Measurements from ENCODE around the gene BEND4.
A peak's percentile ranks its signal among the peaks of the same experiment; 100 is the strongest.

The BEND4 gene

GRCh38 chr4:42144028-42144427 lies 8.4 kb downstream of the BEND4 start:
- H3K4me3 ChIP-seq (ENCODE audit: low read depth, low read length) = no peak overlapping the region
- TF ChIP-seq MAX (IDR thresholded peaks at IDR 0.05; ENCODE audit: low read depth, low read length) = no peak
- TF ChIP-seq POLR2A (IDR thresholded peaks at IDR 0.05; ENCODE audit: extremely low read depth, insufficient read length) = no peak
- no peak for TF ChIP-seq CTCF (IDR thresholded peaks at IDR 0.05; ENCODE audit: low read depth, low read length)
- TF ChIP-seq MYC (IDR thresholded peaks at IDR 0.05; ENCODE audit: low read depth, low read length) = no peak
- peak; percentile 21 for DNase-seq (ENCODE audit: low read depth)

GRCh38 chr4:42142591-42142990 lies 9.9 kb downstream of the BEND4 start:
- no peak for DNase-seq (ENCODE audit: low read depth)
- H3K4me3 ChIP-seq (ENCODE audit: low read depth, low read length) = no peak overlapping the region
- no peak for TF ChIP-seq MAX (IDR thresholded peaks at IDR 0.05; ENCODE audit: low read depth, low read length)
- no peak for TF ChIP-seq CTCF (IDR thresholded peaks at IDR 0.05; ENCODE audit: low read depth, low read length)
- TF ChIP-seq POLR2A (IDR thresholded peaks at IDR 0.05; ENCODE audit: extremely low read depth, insufficient read length) = no peak
- TF ChIP-seq MYC (IDR thresholded peaks at IDR 0.05; ENCODE audit: low read depth, low read length) = no peak

GRCh38 chr4:42136371-42136770 lies 16.1 kb downstream of the BEND4 start:
- H3K4me3 ChIP-seq (ENCODE audit: low read depth, low read length) = no peak overlapping the region
- TF ChIP-seq MYC (IDR thresholded peaks at IDR 0.05; ENCODE audit: low read depth, low read length) (no peak), POLR2A (IDR thresholded peaks at IDR 0.05; ENCODE audit: extremely low read depth, insufficient read length) (no peak), CTCF (IDR thresholded peaks at IDR 0.05; ENCODE audit: low read depth, low read length) (no peak), MAX (IDR thresholded peaks at IDR 0.05; ENCODE audit: low read depth, low read length) (no peak)
- DNase-seq (ENCODE audit: low read depth) = no peak

GRCh38 chr4:42133006-42133405 lies 19.4 kb downstream of the BEND4 start:
- H3K4me3 ChIP-seq (ENCODE audit: low read depth, low read length) = no peak overlapping the region
- no peak for DNase-seq (ENCODE audit: low read depth)
- TF ChIP-seq POLR2A (IDR thresholded peaks at IDR 0.05; ENCODE audit: extremely low read depth, insufficient read length) = no peak
- no peak for TF ChIP-seq MYC (IDR thresholded peaks at IDR 0.05; ENCODE audit: low read depth, low read length)
- no peak for TF ChIP-seq MAX (IDR thresholded peaks at IDR 0.05; ENCODE audit: low read depth, low read length)
- no peak for TF ChIP-seq CTCF (IDR thresholded peaks at IDR 0.05; ENCODE audit: low read depth, low read length)

- TF ChIP-seq MAX (IDR thresholded peaks at IDR 0.05; ENCODE audit: low read depth, low read length) (no peak), CTCF (IDR thresholded peaks at IDR 0.05; ENCODE audit: low read depth, low read length) (no peak), POLR2A (IDR thresholded peaks at IDR 0.05; ENCODE audit: extremely low read depth, insufficient read length) (no peak), MYC (IDR thresholded peaks at IDR 0.05; ENCODE audit: low read depth, low read length) (no peak)
- no peak overlapping the region for H3K4me3 ChIP-seq (ENCODE audit: low read depth, low read length)
- DNase-seq (ENCODE audit: low read depth) = no peak
Observed at GRCh38 chr4:42132099-42132498, 20.4 kb downstream of the BEND4 start.

Measured in NB4 (cell line).